Parathyroid adenoma (tissue), 2 donors: Measurements from ENCODE around the gene EIF4G1.
"Not testable (repeated sequence)": the region's sequence is repeated elsewhere in the genome, so short reads cannot be mapped to it uniquely, and the experiment has no call there.

Source experiments
- H2AFZ ChIP-seq: fragments of 300-600 bp; sonication (generic); one replicate; pipeline ENCODE4 v1.7.0; 2017; ENCODE audit warnings: antibody characterized with exemption, mild to moderate bottlenecking
- H3K27ac ChIP-seq: fragments of 300-600 bp; sonication (generic); one replicate; pipeline ENCODE4 v1.7.0; 2017
- H3K27me3 ChIP-seq: fragments of 300-600 bp; sonication (generic); one replicate; pipeline ENCODE4 v1.7.0; 2017; ENCODE audit warnings: low read length; ENCODE audit not compliant: control insufficient read depth, insufficient read depth
- H3K36me3 ChIP-seq: fragments of 300-600 bp; sonication (generic); one replicate; pipeline ENCODE4 v1.7.0; 2017; ENCODE audit warnings: low read length; ENCODE audit not compliant: control insufficient read depth, insufficient read depth
- H3K4me1 ChIP-seq: fragments of 300-600 bp; sonication (generic); one replicate; pipeline ENCODE4 v1.7.0; 2017; ENCODE audit warnings: control low read depth
- H3K4me2 ChIP-seq: fragments of 300-600 bp; sonication (generic); one replicate; pipeline ENCODE4 v1.7.0; 2017; ENCODE audit warnings: low read length
- H3K4me3 ChIP-seq: fragments of 300-600 bp; sonication (generic); one replicate; pipeline ENCODE4 v1.7.0; 2017; ENCODE audit warnings: low read depth, low read length
- H3K79me2 ChIP-seq: fragments of 300-600 bp; sonication (generic); one replicate; pipeline ENCODE4 v1.7.0; 2017; ENCODE audit warnings: control low read depth
- H3K9ac ChIP-seq: fragments of 300-600 bp; sonication (generic); one replicate; pipeline ENCODE4 v1.7.0; 2017; ENCODE audit warnings: mild to moderate bottlenecking
- H3K9me3 ChIP-seq: fragments of 300-600 bp; sonication (generic); one replicate; pipeline ENCODE4 v1.7.0; 2017; ENCODE audit warnings: low read length; ENCODE audit not compliant: control insufficient read depth
- CTCF ChIP-seq: fragments of 300-600 bp; sonication (generic); IDR thresholded peaks from one replicate; pipeline ENCODE4 v1.7.0; 2017; ENCODE audit warnings: antibody characterized with exemption, mild to moderate bottlenecking
- donor health status: primary hyperparathyroidism.

Gene EIF4G1

DNA sequence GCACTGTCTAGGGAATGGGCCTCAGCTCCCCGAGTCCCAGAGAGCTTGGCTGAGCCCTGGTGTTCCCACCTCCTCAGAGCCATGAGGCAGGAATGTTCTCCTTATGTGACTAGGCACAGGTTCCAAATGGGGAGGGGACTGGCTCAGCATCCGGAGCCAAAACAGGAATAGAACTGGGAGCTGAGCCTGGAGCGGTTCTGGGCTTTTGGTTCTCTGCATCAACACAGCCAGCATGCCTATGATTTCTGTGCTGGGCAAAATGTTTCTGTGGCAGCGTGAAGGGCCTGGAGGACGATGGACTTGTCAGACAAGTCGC, 23.0 kb downstream of the EIF4G1 start, which contains the start of gene FAM131A:
TSS of gene FAM131A (plus strand) at position 202 of the 316 bp plus-strand sequence. CDS start at position 233, 31 bp downstream.
- H3K4me3 ChIP-seq, result peak within 1 kb of the TSS; percentile 67
- H3K27me3 ChIP-seq, result no peaks in the 10 kb centered on the region
- no peaks in the 10 kb centered on the region for H3K9me3 ChIP-seq
- peaks cover 22% of the 10 kb centered on the region for H3K79me2 ChIP-seq
- no peak within 1 kb of the TSS for H3K9ac ChIP-seq
- H3K36me3 ChIP-seq, result no peaks in the 10 kb centered on the region
- H3K4me2 ChIP-seq, result peak within 1 kb of the TSS; percentile 92
- H3K27ac ChIP-seq, result peak within 1 kb of the TSS; percentile 92
- no peak for TF ChIP-seq CTCF
- peaks cover 37% of the 10 kb centered on the region for H3K4me1 ChIP-seq
- peak within 1 kb of the TSS; percentile 75 for H2AFZ ChIP-seq

DNA sequence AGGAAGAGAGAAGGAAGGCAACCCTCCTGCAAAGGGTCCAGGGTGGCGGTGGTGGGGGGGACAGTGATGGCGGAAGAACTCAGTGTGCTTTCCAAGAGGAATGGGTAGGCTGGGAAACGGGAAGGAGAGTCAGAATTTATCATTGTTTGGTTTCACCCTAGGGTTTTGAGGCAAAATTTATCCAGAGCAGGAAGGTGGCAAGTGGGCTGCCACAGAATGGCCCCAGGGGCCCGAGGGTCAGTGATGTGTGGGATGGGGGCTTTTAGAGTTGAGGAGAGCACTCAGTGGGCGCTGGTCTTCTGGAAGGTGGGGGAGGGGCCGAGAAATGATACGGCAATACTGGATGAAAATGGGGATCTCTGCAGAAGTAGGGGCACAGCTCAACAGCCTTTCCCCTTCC, 23.6 kb downstream of the EIF4G1 start:
- Histone ChIP-seq H3K27me3 (no peaks in the 10 kb centered on the region), H3K9ac (no peak overlapping the region), H3K4me2 (peak overlapping the region; percentile 67), H3K4me3 (no peak overlapping the region), H3K79me2 (peaks cover 27% of the 10 kb centered on the region), H2AFZ (peak overlapping the region; percentile 75), H3K27ac (peak overlapping the region; percentile 92), H3K9me3 (no peaks in the 10 kb centered on the region), H3K4me1 (peaks cover 35% of the 10 kb centered on the region), H3K36me3 (no peaks in the 10 kb centered on the region)
- TF ChIP-seq CTCF, result no peak

DNA sequence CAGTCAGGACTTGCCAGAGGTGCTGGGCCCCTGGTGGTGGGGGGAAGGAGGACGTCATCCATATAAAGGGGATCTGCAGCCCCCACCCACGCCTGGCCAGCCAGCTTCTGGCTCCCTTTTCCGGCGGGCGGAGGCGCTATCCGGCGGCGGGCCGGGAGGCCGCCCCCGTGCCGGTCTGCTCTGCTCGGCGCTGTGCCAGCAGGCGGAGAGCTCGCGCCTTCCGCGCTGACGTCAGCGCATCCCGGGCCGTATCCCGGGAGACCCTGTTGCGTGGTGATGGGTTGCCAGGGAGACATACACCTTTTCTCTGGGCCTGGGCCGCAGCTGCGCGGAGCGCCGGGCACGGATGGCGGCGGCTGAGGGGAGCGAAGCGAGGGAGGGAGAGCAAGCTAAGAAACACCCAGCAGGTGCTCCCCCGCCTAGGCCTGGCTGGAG, 24.1 kb downstream of the EIF4G1 start:
- H3K4me2 ChIP-seq, result peak overlapping the region; percentile 93
- H3K27ac ChIP-seq, result peak overlapping the region; percentile 92
- H3K9me3 ChIP-seq, result no peaks in the 10 kb centered on the region
- peak overlapping the region; percentile 61 for H3K4me3 ChIP-seq
- peaks cover 35% of the 10 kb centered on the region for H3K4me1 ChIP-seq
- H2AFZ ChIP-seq, result peak overlapping the region; percentile 75
- H3K79me2 ChIP-seq, result peaks cover 27% of the 10 kb centered on the region
- no peak overlapping the region for H3K9ac ChIP-seq
- H3K27me3 ChIP-seq, result no peaks in the 10 kb centered on the region
- TF ChIP-seq CTCF, result no peak
- H3K36me3 ChIP-seq, result no peaks in the 10 kb centered on the region

- peak overlapping the region; percentile 93 for H3K4me2 ChIP-seq
- no peaks in the 10 kb centered on the region for H3K9me3 ChIP-seq
- H3K4me1 ChIP-seq, result peaks cover 35% of the 10 kb centered on the region
- no peaks in the 10 kb centered on the region for H3K27me3 ChIP-seq
- peak overlapping the region; percentile 92 for H3K27ac ChIP-seq
- peak overlapping the region; percentile 61 for H3K4me3 ChIP-seq
- peaks cover 29% of the 10 kb centered on the region for H3K79me2 ChIP-seq
- TF ChIP-seq CTCF, result no peak
- peak overlapping the region; percentile 75 for H2AFZ ChIP-seq
- H3K9ac ChIP-seq, result no peak overlapping the region
- no peaks in the 10 kb centered on the region for H3K36me3 ChIP-seq
These were observed 24.6 kb downstream of the EIF4G1 start for GRCh38 chr3:184339001-184339400.

DNA sequence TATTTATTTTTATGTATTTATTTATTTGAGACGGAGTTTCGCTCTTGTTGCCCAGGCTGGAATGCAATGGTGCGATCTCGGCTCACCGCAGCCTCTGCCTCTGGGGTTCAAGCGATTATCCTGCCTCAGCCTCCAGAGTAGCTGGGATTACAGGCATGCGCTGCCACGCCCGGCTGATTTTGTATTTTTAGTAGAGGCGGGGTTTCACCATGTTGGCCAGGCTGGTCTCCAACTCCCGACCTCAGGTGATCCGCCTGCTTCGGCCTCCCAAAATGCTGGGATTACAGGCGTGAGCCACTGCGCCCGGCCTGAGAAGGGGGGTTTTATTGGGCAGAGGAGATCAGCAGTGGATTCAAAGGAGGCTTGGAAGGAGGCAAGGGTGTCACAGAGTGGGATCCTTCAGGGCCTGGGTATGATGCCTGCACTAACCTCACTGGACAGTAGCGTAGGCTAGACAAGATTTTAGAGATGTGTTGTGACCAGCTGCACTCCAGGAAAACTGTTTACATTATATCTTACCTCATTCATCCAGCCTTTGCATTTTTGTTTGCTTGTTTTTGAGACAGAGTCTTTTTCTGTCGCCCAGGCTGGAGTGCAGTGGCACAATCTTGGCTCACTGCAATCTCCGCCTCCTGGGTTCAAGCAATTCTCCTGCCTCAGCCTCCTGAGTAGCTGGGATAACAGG, 25.2 kb downstream of the EIF4G1 start:
- H3K36me3 ChIP-seq, H3K9me3 ChIP-seq, H2AFZ ChIP-seq, H3K27me3 ChIP-seq, H3K9ac ChIP-seq: not testable (repeated sequence)
- peaks cover 33% of the 10 kb centered on the region for H3K79me2 ChIP-seq
- H3K4me1 ChIP-seq, result peaks cover 35% of the 10 kb centered on the region
- H3K4me2 ChIP-seq, result peak overlapping the region; percentile 93
- peak overlapping the region; percentile 92 for H3K27ac ChIP-seq
- peak overlapping the region; percentile 61 for H3K4me3 ChIP-seq
